Measurements from ENCODE around the gene AASS.

The AASS gene

DNA sequence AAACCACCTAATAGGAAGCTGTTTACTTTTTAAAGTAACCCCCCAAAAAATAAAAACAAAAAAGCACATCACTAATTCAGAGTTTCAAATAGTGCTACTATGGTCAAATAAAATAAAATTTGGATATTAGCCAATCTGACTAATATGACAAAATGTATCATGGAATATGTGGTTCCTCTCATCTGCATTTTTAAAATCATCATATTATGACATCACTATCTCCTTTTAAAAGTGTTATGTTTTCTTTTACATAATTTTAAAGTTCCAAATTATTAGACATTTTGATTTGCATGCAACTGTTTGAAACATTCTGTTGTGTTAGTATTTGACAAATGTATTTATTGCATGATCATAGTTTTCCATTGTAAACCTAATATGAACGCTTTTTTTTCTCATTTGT, 110.4 kb downstream of the AASS start:
- no peak overlapping the region for H3K4me3 ChIP-seq (ENCODE audit: low read depth, low read length)
- TF ChIP-seq, protein P1, sequence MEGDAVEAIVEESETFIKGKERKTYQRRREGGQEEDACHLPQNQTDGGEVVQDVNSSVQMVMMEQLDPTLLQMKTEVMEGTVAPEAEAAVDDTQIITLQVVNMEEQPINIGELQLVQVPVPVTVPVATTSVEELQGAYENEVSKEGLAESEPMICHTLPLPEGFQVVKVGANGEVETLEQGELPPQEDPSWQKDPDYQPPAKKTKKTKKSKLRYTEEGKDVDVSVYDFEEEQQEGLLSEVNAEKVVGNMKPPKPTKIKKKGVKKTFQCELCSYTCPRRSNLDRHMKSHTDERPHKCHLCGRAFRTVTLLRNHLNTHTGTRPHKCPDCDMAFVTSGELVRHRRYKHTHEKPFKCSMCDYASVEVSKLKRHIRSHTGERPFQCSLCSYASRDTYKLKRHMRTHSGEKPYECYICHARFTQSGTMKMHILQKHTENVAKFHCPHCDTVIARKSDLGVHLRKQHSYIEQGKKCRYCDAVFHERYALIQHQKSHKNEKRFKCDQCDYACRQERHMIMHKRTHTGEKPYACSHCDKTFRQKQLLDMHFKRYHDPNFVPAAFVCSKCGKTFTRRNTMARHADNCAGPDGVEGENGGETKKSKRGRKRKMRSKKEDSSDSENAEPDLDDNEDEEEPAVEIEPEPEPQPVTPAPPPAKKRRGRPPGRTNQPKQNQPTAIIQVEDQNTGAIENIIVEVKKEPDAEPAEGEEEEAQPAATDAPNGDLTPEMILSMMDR (IDR thresholded peaks at IDR 0.05; ENCODE audit: low read depth, low read length), result no peak

- TF ChIP-seq, protein P1 (IDR thresholded peaks at IDR 0.05; ENCODE audit: low read depth, low read length), result no peak
- H3K4me3 ChIP-seq (ENCODE audit: low read depth, low read length), result no peak overlapping the region
Observed at GRCh38 chr7:122027058-122027457, 117.0 kb downstream of the AASS start.
